K562 (cell line): ENCODE data around the gene ZFTA. TPM values are rescaled to one million over a fixed set of nuclear protein-coding genes. Genes with fewer than 3 reads are reported as not detected.

Experiments
- AFF4 ChIP-seq: sonication (generic); formaldehyde crosslinking; IDR thresholded peaks from 2 replicates; pipeline ENCODE4 v1.8.0; 2023; ENCODE audit warnings: mild to moderate bottlenecking, missing genetic modification reagents
- PCBP2 ChIP-seq: fragments of 200-400 bp; formaldehyde crosslinking; IDR thresholded peaks from 2 replicates; pipeline ENCODE4 v1.6.1; 2018; ENCODE audit warnings: low read length, low read depth, mild to moderate bottlenecking, moderate library complexity; ENCODE audit not compliant: poor library complexity, severe bottlenecking
- POLR2AphosphoS5 ChIP-seq: IDR thresholded peaks from 2 replicates; pipeline ENCODE4 v1.6.1; 2011; ENCODE audit warnings: mild to moderate bottlenecking, low read depth, low read length, moderate library complexity; ENCODE audit not compliant: control insufficient read depth, insufficient read depth
- PREB ChIP-seq: sonication (generic); formaldehyde crosslinking; IDR thresholded peaks from 2 replicates; pipeline ENCODE4 v1.8.1; 2023; ENCODE audit warnings: mild to moderate bottlenecking, missing genetic modification reagents
- RBFOX2 ChIP-seq: fragments of 200-400 bp; formaldehyde crosslinking; IDR thresholded peaks from 2 replicates; pipeline ENCODE4 v1.6.1; 2017; ENCODE audit warnings: low read depth, mild to moderate bottlenecking, low read length, moderate library complexity
- USF1 ChIP-seq: sonication (generic); formaldehyde crosslinking; IDR thresholded peaks from 2 replicates; pipeline ENCODE4 v1.9.0; 2022; ENCODE audit warnings: mild to moderate bottlenecking, missing genetic modification reagents
- ZHX1 ChIP-seq: fragments of 150-350 bp; conservative IDR thresholded peaks from 2 replicates; pipeline ENCODE4 v1.6.1; 2014; ENCODE audit warnings: low read length
- ZNF165 ChIP-seq: fragments of 250-450 bp; sonication (Bioruptor Pico); IDR thresholded peaks from 2 replicates; pipeline ENCODE4 v1.4.0; 2020; ENCODE audit warnings: borderline replicate concordance
- polyA plus RNA-seq, 8 experiments: library from polyadenylated mRNA; depleted of rRNA in 4 of 8; stranded (reverse) in 5 of 8; unstranded in 3 of 8; fragments of >200 nt; fragmentation: Nextera tagmentation in 2 of 8; fragmentation: Illumina TruSeq in 1 of 8; extraction: Ambion mirVana in 2 of 8; extraction: Trizol in 1 of 8; gene quantifications; 2 replicates each; pipeline versions ENCODE4 v1.2.1 to v1.2.3, GENCODE V29; 2011 to 2014; ENCODE audit warnings: inconsistent platforms in 1 of 8, missing spikeins in 1 of 8
- total RNA-seq, 7 experiments: library from RNA; depleted of rRNA in 6 of 7; stranded (reverse); fragments of >200 nt in 6 of 7; fragmentation: Illumina TruSeq in 2 of 7; extraction: Trizol in 2 of 7; gene quantifications; 2 replicates each; pipeline versions ENCODE4 v1.2.1 to v1.2.3, GENCODE V29; 2011 to 2021; ENCODE audit warnings: low replicate concordance in 1 of 7
- TF ChIP-seq, protein P1 (sequence below): IDR thresholded peaks from 2 replicates; pipeline ENCODE4 v1.6.1; 2011; ENCODE audit not compliant: insufficient read length; ENCODE audit errors: extremely low read depth
- TF ChIP-seq, protein P2 (sequence below), 2 experiments: fragments of 450-650 bp; conservative IDR thresholded peaks; 2 replicates each; pipeline ENCODE4 v1.6.1; 2017; ENCODE audit warnings: mild to moderate bottlenecking in 2 of 2, moderate library complexity in 2 of 2
- TF ChIP-seq, protein P3 (sequence below), 2 experiments: fragments of 250-450 bp in 1 of 2; fragments of 450-650 bp in 1 of 2; sonication (Bioruptor Pico) in 1 of 2; IDR thresholded peaks; 2 replicates each; pipeline versions ENCODE4 v1.6.1 to v1.8.0; 2016 to 2021; ENCODE audit warnings: mild to moderate bottlenecking in 2 of 2, moderate library complexity in 2 of 2, missing compliant biosample characterization in 1 of 2, missing genetic modification characterization in 1 of 2

ZFTA gene
- total and polyA plus RNA-seq, 9 of the 15 experiments (the other 6 are each of a cell fraction or from before 2014, with no cell fraction given): 0.45 to 12.3 (median 2.9) TPM

- TF ChIP-seq, protein P1, sequence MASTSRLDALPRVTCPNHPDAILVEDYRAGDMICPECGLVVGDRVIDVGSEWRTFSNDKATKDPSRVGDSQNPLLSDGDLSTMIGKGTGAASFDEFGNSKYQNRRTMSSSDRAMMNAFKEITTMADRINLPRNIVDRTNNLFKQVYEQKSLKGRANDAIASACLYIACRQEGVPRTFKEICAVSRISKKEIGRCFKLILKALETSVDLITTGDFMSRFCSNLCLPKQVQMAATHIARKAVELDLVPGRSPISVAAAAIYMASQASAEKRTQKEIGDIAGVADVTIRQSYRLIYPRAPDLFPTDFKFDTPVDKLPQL: no peak
- TF ChIP-seq RBFOX2 (peak; percentile 68; the same call in 1 of the 2 replicates), PREB (no peak), USF1 (CRISPR knock-in tag) (no peak), AFF4 (no peak), ZNF165 (CRISPR knock-in tag) (no peak), ZHX1 (no peak), POLR2AphosphoS5 (0 out of 2 replicates have a peak, but pooled peaks have one; percentile 39), PCBP2 (no peak)
- TF ChIP-seq, protein P2, sequence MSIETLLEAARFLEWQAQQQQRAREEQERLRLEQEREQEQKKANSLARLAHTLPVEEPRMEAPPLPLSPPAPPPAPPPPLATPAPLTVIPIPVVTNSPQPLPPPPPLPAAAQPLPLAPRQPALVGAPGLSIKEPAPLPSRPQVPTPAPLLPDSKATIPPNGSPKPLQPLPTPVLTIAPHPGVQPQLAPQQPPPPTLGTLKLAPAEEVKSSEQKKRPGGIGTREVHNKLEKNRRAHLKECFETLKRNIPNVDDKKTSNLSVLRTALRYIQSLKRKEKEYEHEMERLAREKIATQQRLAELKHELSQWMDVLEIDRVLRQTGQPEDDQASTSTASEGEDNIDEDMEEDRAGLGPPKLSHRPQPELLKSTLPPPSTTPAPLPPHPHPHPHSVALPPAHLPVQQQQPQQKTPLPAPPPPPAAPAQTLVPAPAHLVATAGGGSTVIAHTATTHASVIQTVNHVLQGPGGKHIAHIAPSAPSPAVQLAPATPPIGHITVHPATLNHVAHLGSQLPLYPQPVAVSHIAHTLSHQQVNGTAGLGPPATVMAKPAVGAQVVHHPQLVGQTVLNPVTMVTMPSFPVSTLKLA (conservative IDR thresholded peaks at IDR 0.05): 0 out of 4 replicates have a peak, but pooled peaks of 1 of the 2 experiments have one; percentile 44
- TF ChIP-seq, protein P3, sequence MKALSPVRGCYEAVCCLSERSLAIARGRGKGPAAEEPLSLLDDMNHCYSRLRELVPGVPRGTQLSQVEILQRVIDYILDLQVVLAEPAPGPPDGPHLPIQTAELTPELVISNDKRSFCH (CRISPR knock-in tag; IDR thresholded peaks at IDR 0.05): no peak
- TF ChIP-seq, protein P3 (tag; IDR thresholded peaks at IDR 0.05): no peak
These were observed 44.5 kb upstream of the ZFTA start, which contains the start of gene SPINDOC (continued) for GRCh38 chr11:63813035-63813562.
